Right forelimb (tissue), 1 donor: ENCODE measurements around the gene NT5DC4.

ENCODE experiments used
- DNase-seq: peaks from one replicate; pipeline ENCODE4 v3.0.0-alpha.2; 2018

Gene NT5DC4

GRCh38 chr2:112724591-112725525 lies 4.0 kb downstream of the NT5DC4 start:
- no peak for DNase-seq

- no peak for DNase-seq
Measured at GRCh38 chr2:112725545-112726457, 5.0 kb downstream of the NT5DC4 start.

GRCh38 chr2:112726487-112727190 lies 5.8 kb downstream of the NT5DC4 start:
- DNase-seq, result peak; percentile 89

- DNase-seq, result no peak
Measured at GRCh38 chr2:112727276-112728028, 6.6 kb downstream of the NT5DC4 start.

- DNase-seq, result no peak
Measured at GRCh38 chr2:112728029-112728362, 7.2 kb downstream of the NT5DC4 start.

GRCh38 chr2:112728378-112729175 lies 7.8 kb downstream of the NT5DC4 start:
- no peak for DNase-seq

- DNase-seq, result no peak
Measured at GRCh38 chr2:112730216-112730615, 9.4 kb downstream of the NT5DC4 start.

- no peak for DNase-seq
Measured at GRCh38 chr2:112730791-112731190, 10.0 kb downstream of the NT5DC4 start.

GRCh38 chr2:112731479-112731878 lies 10.7 kb downstream of the NT5DC4 start:
- DNase-seq, result no peak

- DNase-seq, result no peak
Measured at GRCh38 chr2:112733456-112733855, 12.6 kb downstream of the NT5DC4 start.

GRCh38 chr2:112733871-112734270 lies 13.1 kb downstream of the NT5DC4 start:
- DNase-seq, result no peak

- no peak for DNase-seq
Measured at GRCh38 chr2:112737542-112738232, 16.9 kb downstream of the NT5DC4 start.

- no peak for DNase-seq
Measured at GRCh38 chr2:112740527-112740926, 19.7 kb downstream of the NT5DC4 start.

GRCh38 chr2:112749755-112750559 lies 29.1 kb downstream of the NT5DC4 start:
- peak; percentile 76 for DNase-seq

- no peak for DNase-seq
Measured at GRCh38 chr2:112750560-112750843, 29.7 kb downstream of the NT5DC4 start.

- DNase-seq, result no peak
Measured at GRCh38 chr2:112751451-112752197, 30.8 kb downstream of the NT5DC4 start.

- DNase-seq, result no peak
Measured at GRCh38 chr2:112752667-112753066, 31.8 kb downstream of the NT5DC4 start.

GRCh38 chr2:112754564-112754963 lies 33.7 kb downstream of the NT5DC4 start:
- DNase-seq, result no peak

GRCh38 chr2:112755444-112755843 lies 34.6 kb downstream of the NT5DC4 start:
- no peak for DNase-seq
